HG02678 (cell line): ENCODE results near the gene CILP.
"Not testable (repeated sequence)": the region's sequence is repeated elsewhere in the genome, so short reads cannot be mapped to it uniquely, and the experiment has no call there.

Experiments
- ATAC-seq: cut with Tn5 transposase; IDR thresholded peaks from one replicate; pipeline ENCODE4 v1.9.1; 2021; ENCODE audit warnings: mild to moderate bottlenecking, moderate library complexity; ENCODE audit not compliant: unreplicated experiment

The CILP gene

GRCh38 chr15:65210770-65211481 lies at the start of gene CILP:
TSS of gene CILP (minus strand) at chr15:65211473. CDS start at chr15:65209755, 1,718 bp downstream.
- no peak for ATAC-seq

- ATAC-seq, result no peak
These were observed 49.7 kb upstream of the CILP start for GRCh38 chr15:65260968-65261367.

- ATAC-seq, result no peak
These were observed 48.1 kb upstream of the CILP start for GRCh38 chr15:65259367-65259797.

GRCh38 chr15:65258375-65259262 lies 47.3 kb upstream of the CILP start:
- no peak for ATAC-seq

GRCh38 chr15:65255486-65256140 lies 44.3 kb upstream of the CILP start:
- no peak for ATAC-seq

GRCh38 chr15:65254758-65255157 lies 43.5 kb upstream of the CILP start:
- no peak for ATAC-seq

- ATAC-seq, result no peak
These were observed 43.1 kb upstream of the CILP start for GRCh38 chr15:65254356-65254755.

GRCh38 chr15:65249641-65250040 lies 38.4 kb upstream of the CILP start:
- no peak for ATAC-seq

- ATAC-seq, result no peak
These were observed 37.4 kb upstream of the CILP start for GRCh38 chr15:65248511-65249255.

- no peak for ATAC-seq
These were observed 35.7 kb upstream of the CILP start for GRCh38 chr15:65246939-65247338.

- no peak for ATAC-seq
These were observed 34.9 kb upstream of the CILP start for GRCh38 chr15:65246026-65246714.

GRCh38 chr15:65245096-65245856 lies 34.0 kb upstream of the CILP start:
- ATAC-seq, result no peak

- no peak for ATAC-seq
These were observed 33.4 kb upstream of the CILP start for GRCh38 chr15:65244638-65245037.

- not testable (repeated sequence) for ATAC-seq
These were observed 25.2 kb upstream of the CILP start for GRCh38 chr15:65236443-65236842.

GRCh38 chr15:65233696-65234095 lies 22.4 kb upstream of the CILP start:
- no peak for ATAC-seq

- no peak for ATAC-seq
These were observed 21.2 kb upstream of the CILP start for GRCh38 chr15:65232520-65232919.

- no peak for ATAC-seq
These were observed 20.0 kb upstream of the CILP start for GRCh38 chr15:65231306-65231705.

GRCh38 chr15:65226901-65227300 lies 15.6 kb upstream of the CILP start:
- not testable (repeated sequence) for ATAC-seq

GRCh38 chr15:65226221-65226620 lies 14.9 kb upstream of the CILP start:
- no peak for ATAC-seq
